H9 (cell line): ENCODE data around the gene FREM2. TPM values are rescaled to one million over a fixed set of nuclear protein-coding genes. Genes with fewer than 3 reads are reported as not detected.

Experiments
- DNase-seq: peaks from one replicate; pipeline ENCODE4 v3.0.0-alpha.2; 2017
- H2AFZ ChIP-seq: one replicate; pipeline ENCODE4 v1.6.1; 2013; ENCODE audit warnings: mild to moderate bottlenecking, low read length, control low read depth, moderate library complexity
- H2AK5ac ChIP-seq: 2 replicates; pipeline ENCODE4 v1.6.1; 2013; ENCODE audit warnings: low read length, control low read depth, mixed read lengths; ENCODE audit not compliant: insufficient read length
- H2BK120ac ChIP-seq: one replicate; pipeline ENCODE4 v1.6.1; 2013; ENCODE audit warnings: low read depth, mild to moderate bottlenecking, low read length, control low read depth, inconsistent platforms; ENCODE audit not compliant: poor library complexity, severe bottlenecking
- H2BK12ac ChIP-seq: 2 replicates; pipeline ENCODE4 v1.6.1; 2013; ENCODE audit warnings: low read length, control low read depth, mixed read lengths, low read depth; ENCODE audit not compliant: insufficient read length
- H2BK15ac ChIP-seq: 2 replicates; pipeline ENCODE4 v1.6.1; 2013; ENCODE audit warnings: low read depth, low read length, control low read depth
- H2BK20ac ChIP-seq: one replicate; pipeline ENCODE4 v1.6.1; 2013; ENCODE audit warnings: low read depth, mild to moderate bottlenecking, low read length, control low read depth, inconsistent platforms; ENCODE audit not compliant: poor library complexity, severe bottlenecking
- H2BK5ac ChIP-seq: 2 replicates; pipeline ENCODE4 v1.6.1; 2013; ENCODE audit warnings: low read length, control low read depth, mixed read lengths; ENCODE audit not compliant: insufficient read length
- H3K14ac ChIP-seq: 2 replicates; pipeline ENCODE4 v1.6.1; 2013; ENCODE audit warnings: low read length, control low read depth; ENCODE audit not compliant: insufficient read depth
- H3K18ac ChIP-seq: 2 replicates; pipeline ENCODE4 v1.6.1; 2013; ENCODE audit warnings: low read depth, mild to moderate bottlenecking, mixed read lengths, low read length, control low read depth; ENCODE audit not compliant: insufficient read length
- H3K23ac ChIP-seq: 2 replicates; pipeline ENCODE4 v1.6.1; 2013; ENCODE audit warnings: low read length, control low read depth, mixed read lengths, low read depth; ENCODE audit not compliant: insufficient read length
- H3K23me2 ChIP-seq: 2 replicates; pipeline ENCODE4 v1.6.1; 2013; ENCODE audit warnings: low read depth, mild to moderate bottlenecking, mixed read lengths, low read length, control low read depth; ENCODE audit not compliant: insufficient read length, poor library complexity, severe bottlenecking
- H3K27ac ChIP-seq: 2 replicates; pipeline ENCODE4 v1.5.1; 2013; ENCODE audit warnings: low read length, control low read depth, mixed read lengths, low read depth; ENCODE audit not compliant: insufficient read length
- H3K27me3 ChIP-seq: 2 replicates; pipeline ENCODE4 v1.6.1; 2013; ENCODE audit warnings: low read length, control low read depth, inconsistent platforms; ENCODE audit not compliant: insufficient read depth
- H3K4ac ChIP-seq: 2 replicates; pipeline ENCODE4 v1.6.1; 2013; ENCODE audit warnings: low read depth, mild to moderate bottlenecking, control low read depth, inconsistent platforms, low read length, moderate library complexity
- H3K4me1 ChIP-seq: 2 replicates; pipeline ENCODE4 v1.6.1; 2013; ENCODE audit warnings: low read length, control low read depth, inconsistent platforms; ENCODE audit not compliant: insufficient read depth
- H3K4me2 ChIP-seq: 2 replicates; pipeline ENCODE4 v1.6.1; 2013; ENCODE audit warnings: low read length, control low read depth, mixed read lengths; ENCODE audit not compliant: insufficient read length, insufficient read depth
- H3K56ac ChIP-seq: 2 replicates; pipeline ENCODE4 v1.6.1; 2013; ENCODE audit warnings: low read depth, mild to moderate bottlenecking, mixed read lengths, low read length, control low read depth; ENCODE audit not compliant: insufficient read length
- H3K79me1 ChIP-seq: 2 replicates; pipeline ENCODE4 v1.6.1; 2013; ENCODE audit warnings: low read depth, mild to moderate bottlenecking, moderate library complexity, low read length, control low read depth, inconsistent platforms; ENCODE audit not compliant: insufficient read depth, poor library complexity, severe bottlenecking
- H3K79me2 ChIP-seq: 2 replicates; pipeline ENCODE4 v1.6.1; 2013; ENCODE audit warnings: low read length, control low read depth, inconsistent platforms; ENCODE audit not compliant: insufficient read depth
- H3K9ac ChIP-seq: 2 replicates; pipeline ENCODE4 v1.6.1; 2013; ENCODE audit warnings: low read length, control low read depth, mixed read lengths; ENCODE audit not compliant: insufficient read length; ENCODE audit errors: extremely low read depth
- H3K9me3 ChIP-seq: one replicate; pipeline ENCODE4 v1.6.1; 2013; ENCODE audit warnings: low read depth, low read length, inconsistent platforms; ENCODE audit not compliant: control insufficient read depth
- H3T11ph ChIP-seq: one replicate; pipeline ENCODE4 v1.6.1; 2013; ENCODE audit warnings: mild to moderate bottlenecking, low read length, control low read depth, inconsistent platforms
- H4K20me1 ChIP-seq: one replicate; pipeline ENCODE4 v1.6.1; 2013; ENCODE audit not compliant: control insufficient read depth, insufficient read length, insufficient read depth
- H4K5ac ChIP-seq: 2 replicates; pipeline ENCODE4 v1.6.1; 2013; ENCODE audit warnings: low read depth, mild to moderate bottlenecking, mixed read lengths, low read length, control low read depth; ENCODE audit not compliant: insufficient read length
- H4K8ac ChIP-seq: replicated peaks from 2 replicates; pipeline ENCODE4 v1.6.1; 2013; ENCODE audit warnings: low read length, control low read depth, mixed read lengths, low read depth; ENCODE audit not compliant: insufficient read length
- H4K91ac ChIP-seq: 2 replicates; pipeline ENCODE4 v1.6.1; 2013; ENCODE audit warnings: low read depth, mild to moderate bottlenecking, moderate library complexity, mixed read lengths, low read length, control low read depth; ENCODE audit not compliant: insufficient read length
- H3K27ac Mint-ChIP-seq, 3 experiments: 2 replicates in 2 of 3; 3 replicates in 1 of 3; pipeline ENCODE4 v1.8.0; 2020 to 2021; ENCODE audit warnings: mixed read lengths in 3 of 3, mild to moderate bottlenecking in 1 of 3, moderate library complexity in 1 of 3
- H3K27me3 Mint-ChIP-seq: 2 replicates; pipeline ENCODE4 v1.8.0; 2021; ENCODE audit warnings: low read depth, mild to moderate bottlenecking, moderate library complexity, mixed read lengths
- H3K36me3 Mint-ChIP-seq, 3 experiments: 2 replicates in 2 of 3; 3 replicates in 1 of 3; pipeline ENCODE4 v1.8.0; 2020 to 2021; ENCODE audit warnings: low read depth in 3 of 3, mixed read lengths in 3 of 3; ENCODE audit not compliant: insufficient read depth in 1 of 3
- H3K4me1 Mint-ChIP-seq, 2 experiments: 2 replicates each; pipeline ENCODE4 v1.8.0; 2020; ENCODE audit warnings: mixed read lengths in 2 of 2
- H3K4me3 Mint-ChIP-seq, 2 experiments: 2 replicates in 1 of 2; 3 replicates in 1 of 2; pipeline ENCODE4 v1.8.0; 2020 to 2021; ENCODE audit warnings: mild to moderate bottlenecking in 2 of 2, mixed read lengths in 2 of 2, moderate library complexity in 1 of 2
- H3K9me3 Mint-ChIP-seq, 2 experiments: 2 replicates in 1 of 2; 3 replicates in 1 of 2; pipeline ENCODE4 v1.8.0; 2020; ENCODE audit warnings: mild to moderate bottlenecking in 2 of 2, mixed read lengths in 2 of 2, moderate library complexity in 1 of 2
- CTCF ChIP-seq: fragments of 200-600 bp; sonication (generic); conservative IDR thresholded peaks from 3 replicates; pipeline ENCODE4 v1.8.0; 2021; ENCODE audit warnings: antibody characterized with exemption, mild to moderate bottlenecking
- WGBS: extraction: QIAGEN DNeasy Blood & Tissue Kit; methylation state at CpG from one replicate; pipeline ENCODE4 v1.1.7; 2013; ENCODE audit warnings: missing lambda C conversion rate, low lambda C conversion rate, mixed read lengths; ENCODE audit not compliant: insufficient read length; ENCODE audit errors: extremely low coverage; 5-methylcytosine and 5-hydroxymethylcytosine counted together
- total RNA-seq: library from RNA; stranded (reverse); gene quantifications from 2 replicates; pipeline ENCODE4 v1.2.1, GENCODE V29; 2021

Gene FREM2
- total RNA-seq, 1 experiment from 2014 or later, result 16.0 TPM

- H3K9me3 Mint-ChIP-seq, result no peaks in the 10 kb centered on the region; a peak in 1 of 5 replicates
- Histone ChIP-seq H3K56ac (no peak overlapping the region), H3K9ac (no peak overlapping the region), H2AK5ac (no peak overlapping the region), H3K79me2 (no peaks in the 10 kb centered on the region), H2BK15ac (no peak overlapping the region), H3K18ac (no peak overlapping the region), H4K8ac (no peak overlapping the region), H3K27ac (no peak overlapping the region), H3T11ph (no peak overlapping the region), H3K23ac (no peak overlapping the region), H2BK120ac (no peak overlapping the region), H3K14ac (no peak overlapping the region), H3K4me2 (no peak overlapping the region), H2BK5ac (no peak overlapping the region), H2BK20ac (no peak overlapping the region), H4K20me1 (no peaks in the 10 kb centered on the region), H3K27me3 (no peaks in the 10 kb centered on the region), H3K23me2 (no peaks in the 10 kb centered on the region), H3K79me1 (no peaks in the 10 kb centered on the region), H2BK12ac (no peak overlapping the region), H3K9me3 (no peaks in the 10 kb centered on the region), H3K4me1 (no peaks in the 10 kb centered on the region), H4K91ac (no peak overlapping the region), H4K5ac (no peak overlapping the region), H2AFZ (no peak overlapping the region), H3K4ac (no peak overlapping the region)
- no peaks in the 10 kb centered on the region for H3K27me3 Mint-ChIP-seq
- no peak overlapping the region for H3K27ac Mint-ChIP-seq
- DNase-seq, result no peak
- H3K4me3 Mint-ChIP-seq, result no peak overlapping the region
- peaks cover 2 to 4% of the 10 kb centered on the region in 2 experiments for H3K4me1 Mint-ChIP-seq
- TF ChIP-seq CTCF, result no peak
- no CpG with 5 or more reads among the region's 3 CpGs for WGBS
- no peaks in the 10 kb centered on the region for H3K36me3 Mint-ChIP-seq
Measured at GRCh38 chr13:38905081-38905480, 218.2 kb downstream of the FREM2 start.
